ENCODE measurements around the gene PTPRM. TPM values are rescaled to one million over a fixed set of nuclear protein-coding genes. Genes with fewer than 3 reads are reported as not detected.

The PTPRM gene
- total and polyA plus RNA-seq, 12 donors, result 31.7 to 116 (median 61.2) TPM

- H3K36me3 ChIP-seq (replicated peaks in 1 of 2), result no peaks in the 10 kb centered on the region
- peaks cover 8 to 30% of the 10 kb centered on the region in 2 donors for H3K4me1 ChIP-seq (replicated peaks in 1 of 2)
- TF ChIP-seq POLR2A (IDR thresholded peaks at IDR 0.05), result no peak
- TF ChIP-seq, protein P1, sequence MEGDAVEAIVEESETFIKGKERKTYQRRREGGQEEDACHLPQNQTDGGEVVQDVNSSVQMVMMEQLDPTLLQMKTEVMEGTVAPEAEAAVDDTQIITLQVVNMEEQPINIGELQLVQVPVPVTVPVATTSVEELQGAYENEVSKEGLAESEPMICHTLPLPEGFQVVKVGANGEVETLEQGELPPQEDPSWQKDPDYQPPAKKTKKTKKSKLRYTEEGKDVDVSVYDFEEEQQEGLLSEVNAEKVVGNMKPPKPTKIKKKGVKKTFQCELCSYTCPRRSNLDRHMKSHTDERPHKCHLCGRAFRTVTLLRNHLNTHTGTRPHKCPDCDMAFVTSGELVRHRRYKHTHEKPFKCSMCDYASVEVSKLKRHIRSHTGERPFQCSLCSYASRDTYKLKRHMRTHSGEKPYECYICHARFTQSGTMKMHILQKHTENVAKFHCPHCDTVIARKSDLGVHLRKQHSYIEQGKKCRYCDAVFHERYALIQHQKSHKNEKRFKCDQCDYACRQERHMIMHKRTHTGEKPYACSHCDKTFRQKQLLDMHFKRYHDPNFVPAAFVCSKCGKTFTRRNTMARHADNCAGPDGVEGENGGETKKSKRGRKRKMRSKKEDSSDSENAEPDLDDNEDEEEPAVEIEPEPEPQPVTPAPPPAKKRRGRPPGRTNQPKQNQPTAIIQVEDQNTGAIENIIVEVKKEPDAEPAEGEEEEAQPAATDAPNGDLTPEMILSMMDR (IDR thresholded peaks at IDR 0.05), result peak in 1 of 6 experiments; percentile 2
- H3K4me3 ChIP-seq, result no peak overlapping the region
- H3K27me3 ChIP-seq, result no peaks in the 10 kb centered on the region
- DNase-seq, result no peak
- intact Hi-C loops (cut with DNase I), result no loop called here
- H3K9me3 ChIP-seq (replicated peaks in 1 of 3), result no peaks in the 10 kb centered on the region
- H3K27ac ChIP-seq, result no peak overlapping the region
- 75 to 84% (median 78%) methylated on average over 4 of the region's 4 CpGs for WGBS, 4 donors
Measured at GRCh38 chr18:7926526-7926925, 359.4 kb downstream of the PTPRM start.

DNA sequence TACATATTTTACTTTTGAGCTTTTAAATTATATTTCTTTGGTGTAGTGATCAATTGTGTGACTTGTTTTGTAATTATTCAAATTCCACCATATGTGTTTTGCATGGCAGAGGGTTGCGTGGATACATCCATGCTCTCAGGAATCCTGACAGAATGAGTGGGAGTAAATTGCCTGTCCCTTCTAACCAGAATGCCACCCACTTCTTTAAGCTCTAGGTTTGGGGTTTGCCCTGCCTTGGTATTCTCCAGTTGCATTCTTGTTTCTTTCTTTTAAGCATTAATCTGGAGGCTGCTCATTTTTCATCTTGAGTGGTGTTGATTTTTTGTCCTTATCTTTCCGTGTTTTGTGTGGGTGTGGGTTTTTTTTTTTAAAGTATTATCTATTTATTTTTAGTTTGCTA is 360.0 kb downstream of the PTPRM start:
- Histone ChIP-seq H3K4me1 (replicated peaks in 1 of 2) (peaks cover 6 to 25% of the 10 kb centered on the region in 2 donors), H3K27me3 (no peaks in the 10 kb centered on the region), H3K27ac (no peak overlapping the region), H3K9me3 (replicated peaks in 1 of 3) (no peaks in the 10 kb centered on the region), H3K36me3 (replicated peaks in 1 of 2) (no peaks in the 10 kb centered on the region), H3K4me3 (no peak overlapping the region)
- TF ChIP-seq, protein P1 (IDR thresholded peaks at IDR 0.05), result no peak
- no peak for TF ChIP-seq POLR2A (IDR thresholded peaks at IDR 0.05)
- intact Hi-C loops (cut with DNase I), result no loop called here
- no peak for DNase-seq
- WGBS, 4 donors, result 53 to 62% (median 56%) methylated on average over 2 of the region's 2 CpGs

DNA sequence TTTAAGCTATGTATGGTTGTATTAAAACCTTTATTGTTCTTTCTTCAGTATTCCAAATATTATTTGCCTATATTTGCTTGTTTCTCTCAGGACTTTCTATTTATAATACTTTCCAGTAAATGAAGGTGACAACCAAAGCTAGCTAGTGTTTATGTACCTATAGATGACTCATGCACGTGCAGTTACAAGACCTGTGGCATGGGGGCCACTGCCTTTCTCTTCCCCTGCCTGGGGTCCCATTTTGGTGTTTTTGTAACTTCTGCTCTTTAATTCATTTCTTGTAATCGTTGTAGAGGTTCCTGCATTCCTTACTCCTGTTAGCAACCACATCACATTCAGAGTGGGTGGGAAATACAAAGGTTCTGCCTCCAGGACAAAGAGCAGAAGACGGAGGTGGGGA is 364.6 kb downstream of the PTPRM start:
- intact Hi-C loops (cut with DNase I), result no loop called here
- TF ChIP-seq, protein P1 (IDR thresholded peaks at IDR 0.05), result no peak
- TF ChIP-seq POLR2A (IDR thresholded peaks at IDR 0.05), result no peak
- H3K27me3 ChIP-seq, result no peaks in the 10 kb centered on the region
- no peaks in the 10 kb centered on the region for H3K36me3 ChIP-seq (replicated peaks in 1 of 2)
- no peak overlapping the region for H3K27ac ChIP-seq
- H3K4me1 ChIP-seq (replicated peaks in 1 of 2), result peaks cover 4 to 8% of the 10 kb centered on the region in 2 donors
- no peak for DNase-seq
- WGBS, 4 donors, result 71 to 84% (median 77%) methylated on average over 3 of the region's 3 CpGs
- H3K9me3 ChIP-seq (replicated peaks in 1 of 3), result no peaks in the 10 kb centered on the region
- no peak overlapping the region for H3K4me3 ChIP-seq

GRCh38 chr18:7937268-7937667 is 370.2 kb downstream of the PTPRM start:
- TF ChIP-seq POLR2A (IDR thresholded peaks at IDR 0.05), result no peak
- TF ChIP-seq, protein P1 (IDR thresholded peaks at IDR 0.05), result no peak
- WGBS, 4 donors, result 77 to 97% (median 90%) methylated on average over 6 to 13 of the region's 13 CpGs
- Histone ChIP-seq H3K36me3 (replicated peaks in 1 of 2) (no peaks in the 10 kb centered on the region), H3K9me3 (replicated peaks in 1 of 3) (no peaks in the 10 kb centered on the region), H3K27me3 (no peaks in the 10 kb centered on the region), H3K27ac (no peak overlapping the region), H3K4me1 (replicated peaks in 1 of 2) (no peaks in the 10 kb centered on the region), H3K4me3 (no peak overlapping the region)
- intact Hi-C loops (cut with DNase I), result no loop called here
- no peak for DNase-seq
